SK-N-SH (cell line): ENCODE data around the gene LRIG1.

ENCODE experiments used
- FOXJ3 ChIP-seq: sonication (generic); formaldehyde crosslinking; IDR thresholded peaks from 2 replicates; pipeline ENCODE4 v1.5.1; 2020; ENCODE audit warnings: mild to moderate bottlenecking, missing genetic modification reagents
- MEF2A ChIP-seq: IDR thresholded peaks from 2 replicates; pipeline ENCODE4 v1.4.0; 2012; ENCODE audit warnings: low read depth, borderline replicate concordance
- POLR2AphosphoS5 ChIP-seq: IDR thresholded peaks from 2 replicates; pipeline ENCODE4 v1.6.1; 2012; ENCODE audit warnings: low read depth, low read length
- RCOR1 ChIP-seq: fragments of 150-350 bp; IDR thresholded peaks from 2 replicates; pipeline ENCODE4 v1.6.1; 2017; ENCODE audit warnings: antibody characterized with exemption, low read length
- SMC3 ChIP-seq: IDR thresholded peaks from 2 replicates; pipeline ENCODE4 v1.6.1; 2012; ENCODE audit warnings: low read depth, low read length, improper control_type of control experiment
- TAF1 ChIP-seq: IDR thresholded peaks from 2 replicates; pipeline ENCODE4 v1.6.1; 2012; ENCODE audit warnings: low read depth, mild to moderate bottlenecking, low read length, moderate library complexity, borderline replicate concordance
- TCF12 ChIP-seq: IDR thresholded peaks from 2 replicates; pipeline ENCODE4 v1.4.0; 2012
- TEAD4 ChIP-seq: IDR thresholded peaks from 2 replicates; pipeline ENCODE4 v1.4.0; 2012; ENCODE audit warnings: mild to moderate bottlenecking, borderline replicate concordance; ENCODE audit not compliant: insufficient read depth
- TF ChIP-seq, protein P1 (sequence below): fragments of 200-600 bp; sonication (generic); IDR thresholded peaks from 2 replicates; pipeline ENCODE4 v1.6.1; 2017; ENCODE audit warnings: antibody characterized with exemption, mild to moderate bottlenecking, moderate library complexity
- TF ChIP-seq, protein P2 (sequence below): IDR thresholded peaks from 2 replicates; pipeline ENCODE4; 2012
- TF ChIP-seq, protein P3 (sequence below): IDR thresholded peaks from 2 replicates; pipeline ENCODE4 v1.4.0; 2012; ENCODE audit warnings: low read depth

DNA sequence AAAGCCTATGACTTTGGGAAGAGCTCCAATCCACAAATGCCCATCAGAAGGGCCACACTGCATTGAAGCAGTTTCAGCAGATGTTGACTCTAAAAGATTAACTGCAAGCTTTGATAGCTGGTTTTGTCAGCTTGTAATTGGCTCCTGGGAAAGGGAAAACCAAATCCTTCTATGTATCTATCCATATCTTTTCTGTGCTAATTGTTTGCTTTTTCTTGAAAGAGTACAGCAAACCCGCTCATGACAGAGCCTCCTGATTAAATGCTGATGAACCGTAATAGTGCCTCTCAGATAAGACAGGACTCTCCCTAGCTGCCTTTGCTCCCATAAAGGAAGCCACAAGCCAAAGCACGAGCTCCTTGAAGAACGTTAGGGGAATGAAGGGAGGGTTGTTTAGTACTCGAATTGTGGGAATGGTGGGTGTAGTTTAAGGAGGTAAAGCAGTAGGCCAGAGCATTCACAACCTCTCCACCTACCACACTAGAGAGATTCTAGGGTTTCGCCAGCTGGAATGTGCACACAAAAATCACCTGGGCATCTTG is 33.6 kb upstream of the LRIG1 start:
- TF ChIP-seq, protein P1, sequence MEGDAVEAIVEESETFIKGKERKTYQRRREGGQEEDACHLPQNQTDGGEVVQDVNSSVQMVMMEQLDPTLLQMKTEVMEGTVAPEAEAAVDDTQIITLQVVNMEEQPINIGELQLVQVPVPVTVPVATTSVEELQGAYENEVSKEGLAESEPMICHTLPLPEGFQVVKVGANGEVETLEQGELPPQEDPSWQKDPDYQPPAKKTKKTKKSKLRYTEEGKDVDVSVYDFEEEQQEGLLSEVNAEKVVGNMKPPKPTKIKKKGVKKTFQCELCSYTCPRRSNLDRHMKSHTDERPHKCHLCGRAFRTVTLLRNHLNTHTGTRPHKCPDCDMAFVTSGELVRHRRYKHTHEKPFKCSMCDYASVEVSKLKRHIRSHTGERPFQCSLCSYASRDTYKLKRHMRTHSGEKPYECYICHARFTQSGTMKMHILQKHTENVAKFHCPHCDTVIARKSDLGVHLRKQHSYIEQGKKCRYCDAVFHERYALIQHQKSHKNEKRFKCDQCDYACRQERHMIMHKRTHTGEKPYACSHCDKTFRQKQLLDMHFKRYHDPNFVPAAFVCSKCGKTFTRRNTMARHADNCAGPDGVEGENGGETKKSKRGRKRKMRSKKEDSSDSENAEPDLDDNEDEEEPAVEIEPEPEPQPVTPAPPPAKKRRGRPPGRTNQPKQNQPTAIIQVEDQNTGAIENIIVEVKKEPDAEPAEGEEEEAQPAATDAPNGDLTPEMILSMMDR = no peak
- TF ChIP-seq POLR2AphosphoS5 (no peak), TCF12 (no peak), TEAD4 (no peak), TAF1 (no peak), FOXJ3 (CRISPR knock-in tag) (no peak), MEF2A (no peak), RCOR1 (no peak), SMC3 (no peak)
- TF ChIP-seq, protein P2, sequence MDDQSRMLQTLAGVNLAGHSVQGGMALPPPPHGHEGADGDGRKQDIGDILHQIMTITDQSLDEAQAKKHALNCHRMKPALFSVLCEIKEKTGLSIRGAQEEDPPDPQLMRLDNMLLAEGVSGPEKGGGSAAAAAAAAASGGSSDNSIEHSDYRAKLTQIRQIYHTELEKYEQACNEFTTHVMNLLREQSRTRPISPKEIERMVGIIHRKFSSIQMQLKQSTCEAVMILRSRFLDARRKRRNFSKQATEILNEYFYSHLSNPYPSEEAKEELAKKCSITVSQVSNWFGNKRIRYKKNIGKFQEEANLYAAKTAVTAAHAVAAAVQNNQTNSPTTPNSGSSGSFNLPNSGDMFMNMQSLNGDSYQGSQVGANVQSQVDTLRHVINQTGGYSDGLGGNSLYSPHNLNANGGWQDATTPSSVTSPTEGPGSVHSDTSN = no peak
- TF ChIP-seq, protein P3, sequence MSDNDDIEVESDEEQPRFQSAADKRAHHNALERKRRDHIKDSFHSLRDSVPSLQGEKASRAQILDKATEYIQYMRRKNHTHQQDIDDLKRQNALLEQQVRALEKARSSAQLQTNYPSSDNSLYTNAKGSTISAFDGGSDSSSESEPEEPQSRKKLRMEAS = no peak
